Suppressor macrophage (primary cell): ENCODE data around the gene FOXRED1.

Experiments used
- DNase-seq, 4 experiments: peaks; one replicate each; pipeline ENCODE4 v3.0.0-alpha.2; 2020 to 2022

Gene FOXRED1

DNA sequence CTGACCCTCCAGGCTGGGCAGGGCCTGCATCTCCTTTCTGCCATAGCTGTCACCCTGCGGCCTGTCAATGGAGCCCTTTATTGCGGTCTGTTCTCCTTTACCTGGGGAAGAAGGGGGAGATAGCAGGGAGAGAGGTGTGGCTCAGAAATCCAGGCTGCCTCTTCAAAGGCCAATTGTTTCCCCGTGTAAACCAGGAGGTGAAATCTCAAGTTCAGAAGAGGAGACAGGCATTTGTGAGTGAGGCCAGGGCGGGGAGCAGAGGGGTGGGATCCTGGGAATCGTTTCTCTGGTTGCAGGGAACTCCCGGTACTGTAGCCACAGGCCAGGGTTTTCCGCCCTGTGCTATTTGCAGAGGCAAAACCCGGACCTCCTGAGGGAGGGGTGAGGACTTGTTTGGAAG lies 44.0 kb downstream of the FOXRED1 start:
- DNase-seq, result no peak

DNA sequence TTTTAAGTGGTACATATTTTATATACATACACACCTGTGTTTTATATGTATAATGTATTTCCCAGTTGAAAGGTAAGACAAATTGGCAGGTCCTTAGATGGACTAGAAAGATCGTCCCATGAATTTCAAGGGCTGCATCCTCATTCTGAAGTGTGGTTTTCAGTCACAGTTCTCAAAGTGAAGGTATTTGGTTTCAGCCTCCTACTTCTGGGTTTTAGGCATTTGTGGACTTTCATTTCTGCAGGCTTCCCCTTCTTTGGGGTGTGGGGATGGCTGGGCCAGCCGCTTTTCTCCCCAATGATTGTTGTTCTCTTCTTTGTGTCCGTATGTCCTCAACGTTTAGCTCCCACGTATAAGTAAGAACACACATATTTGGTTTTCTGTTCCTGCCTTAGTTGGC lies 44.9 kb downstream of the FOXRED1 start:
- no peak for DNase-seq

GRCh38 chr11:126317432-126317755 lies 48.4 kb downstream of the FOXRED1 start:
- no peak for DNase-seq

DNA sequence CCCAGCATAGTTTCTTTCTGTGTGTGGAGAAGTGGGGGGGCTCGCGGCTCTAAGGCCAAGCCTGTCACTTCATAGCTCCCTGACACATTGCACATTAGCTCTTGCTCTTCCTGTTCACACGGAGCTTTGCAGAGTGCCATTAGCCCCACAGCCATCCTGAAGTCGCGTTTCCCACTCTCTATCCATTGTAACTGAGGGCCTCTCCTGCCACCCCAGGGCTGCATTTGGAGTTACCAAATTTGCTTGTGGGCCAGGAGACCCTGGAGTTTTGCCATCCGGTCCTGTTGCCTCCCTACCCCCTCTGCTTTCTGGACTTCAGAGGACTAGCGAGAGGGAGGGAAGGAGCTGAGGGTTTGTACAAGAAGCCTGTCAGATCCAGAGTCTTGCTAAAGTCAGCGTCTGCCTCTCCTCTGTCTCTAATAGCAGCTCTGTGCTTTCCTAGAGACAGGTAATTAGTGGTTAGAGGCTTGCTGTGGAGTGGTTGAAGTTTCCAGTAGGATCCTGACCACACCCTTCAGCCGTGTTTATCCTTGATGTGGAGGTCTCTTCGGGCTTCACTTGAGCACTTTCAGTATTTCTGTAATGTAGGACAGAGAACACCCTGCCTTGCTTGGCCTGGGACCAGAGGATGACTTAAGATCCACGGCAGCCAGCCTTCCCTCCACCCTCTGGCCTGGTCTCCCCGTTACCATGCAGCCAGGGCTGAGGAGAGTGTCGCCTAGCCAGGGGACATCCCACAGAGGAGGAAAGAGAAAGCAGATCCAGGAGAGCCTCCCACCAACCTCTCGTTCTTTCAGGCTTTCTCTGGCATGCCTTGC lies 49.0 kb downstream of the FOXRED1 start:
- peak in 3 of 4 experiments; percentile 22 to 57 (median 23) for DNase-seq

- peak; percentile 77 to 87 (median 82) for DNase-seq
These were observed 49.8 kb downstream of the FOXRED1 start for GRCh38 chr11:126318574-126319373.

DNA sequence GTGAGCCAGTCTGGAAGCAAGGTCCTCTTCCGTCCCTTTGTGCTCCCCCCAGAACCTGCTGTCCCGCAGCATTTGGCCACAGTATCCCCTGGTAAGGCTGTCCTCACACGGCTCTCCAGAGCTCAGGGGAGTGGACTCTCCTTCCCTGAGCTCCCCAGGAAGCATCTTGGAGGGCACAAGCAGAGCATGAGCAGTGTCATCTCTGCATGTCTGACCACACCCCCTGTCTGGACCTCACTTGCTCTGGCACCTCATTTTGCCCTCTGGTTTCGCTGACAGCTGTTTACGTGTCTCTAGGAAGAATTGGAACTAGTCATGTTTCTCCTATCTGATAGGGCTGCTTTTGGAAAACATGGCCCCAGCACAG lies 50.4 kb downstream of the FOXRED1 start:
- no peak for DNase-seq

- no peak for DNase-seq
These were observed 54.0 kb downstream of the FOXRED1 start for GRCh38 chr11:126322996-126323395.

- no peak for DNase-seq
These were observed 58.5 kb downstream of the FOXRED1 start for GRCh38 chr11:126327281-126328000.
